Parathyroid adenoma (tissue), 2 donors: ENCODE results near the gene ATXN7L2.

Experiments
- H2AFZ ChIP-seq: fragments of 300-600 bp; sonication (generic); one replicate; pipeline ENCODE4 v1.7.0; 2017; ENCODE audit warnings: antibody characterized with exemption, mild to moderate bottlenecking
- H3K27ac ChIP-seq: fragments of 300-600 bp; sonication (generic); one replicate; pipeline ENCODE4 v1.7.0; 2017
- H3K27me3 ChIP-seq: fragments of 300-600 bp; sonication (generic); one replicate; pipeline ENCODE4 v1.7.0; 2017; ENCODE audit warnings: low read length; ENCODE audit not compliant: control insufficient read depth, insufficient read depth
- H3K36me3 ChIP-seq: fragments of 300-600 bp; sonication (generic); one replicate; pipeline ENCODE4 v1.7.0; 2017; ENCODE audit warnings: low read length; ENCODE audit not compliant: control insufficient read depth, insufficient read depth
- H3K4me1 ChIP-seq: fragments of 300-600 bp; sonication (generic); one replicate; pipeline ENCODE4 v1.7.0; 2017; ENCODE audit warnings: control low read depth
- H3K4me2 ChIP-seq: fragments of 300-600 bp; sonication (generic); one replicate; pipeline ENCODE4 v1.7.0; 2017; ENCODE audit warnings: low read length
- H3K4me3 ChIP-seq: fragments of 300-600 bp; sonication (generic); one replicate; pipeline ENCODE4 v1.7.0; 2017; ENCODE audit warnings: low read depth, low read length
- H3K79me2 ChIP-seq: fragments of 300-600 bp; sonication (generic); one replicate; pipeline ENCODE4 v1.7.0; 2017; ENCODE audit warnings: control low read depth
- H3K9ac ChIP-seq: fragments of 300-600 bp; sonication (generic); one replicate; pipeline ENCODE4 v1.7.0; 2017; ENCODE audit warnings: mild to moderate bottlenecking
- H3K9me3 ChIP-seq: fragments of 300-600 bp; sonication (generic); one replicate; pipeline ENCODE4 v1.7.0; 2017; ENCODE audit warnings: low read length; ENCODE audit not compliant: control insufficient read depth
- TF ChIP-seq, protein P1 (sequence below): fragments of 300-600 bp; sonication (generic); IDR thresholded peaks from one replicate; pipeline ENCODE4 v1.7.0; 2017; ENCODE audit warnings: antibody characterized with exemption, mild to moderate bottlenecking
- donor health status: primary hyperparathyroidism.

The ATXN7L2 gene

DNA sequence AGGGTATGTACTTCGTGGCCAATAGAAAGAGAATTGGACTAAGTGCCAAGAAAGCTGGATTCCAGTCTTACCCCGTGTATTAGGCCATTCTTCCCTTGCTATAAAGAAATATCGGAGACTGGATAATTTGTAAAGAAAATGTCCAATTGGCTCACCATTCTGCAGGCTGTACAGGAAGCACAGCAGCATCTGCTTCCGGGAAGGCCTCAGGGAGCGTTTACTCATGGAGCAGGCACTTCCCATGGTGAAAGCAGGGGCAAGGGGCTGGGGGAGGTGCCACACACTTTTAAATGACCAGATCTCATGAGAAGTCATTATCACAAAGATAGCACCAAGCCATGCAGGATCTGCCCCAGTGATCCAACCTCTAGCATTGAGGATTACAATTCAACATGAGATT, 33.6 kb downstream of the ATXN7L2 start:
- H3K9ac ChIP-seq = no peak overlapping the region
- no peak overlapping the region for H3K4me2 ChIP-seq
- H3K36me3 ChIP-seq = no peaks in the 10 kb centered on the region
- no peak overlapping the region for H3K27ac ChIP-seq
- no peaks in the 10 kb centered on the region for H3K27me3 ChIP-seq
- no peaks in the 10 kb centered on the region for H3K79me2 ChIP-seq
- H2AFZ ChIP-seq = no peak overlapping the region
- no peaks in the 10 kb centered on the region for H3K4me1 ChIP-seq
- TF ChIP-seq, protein P1, sequence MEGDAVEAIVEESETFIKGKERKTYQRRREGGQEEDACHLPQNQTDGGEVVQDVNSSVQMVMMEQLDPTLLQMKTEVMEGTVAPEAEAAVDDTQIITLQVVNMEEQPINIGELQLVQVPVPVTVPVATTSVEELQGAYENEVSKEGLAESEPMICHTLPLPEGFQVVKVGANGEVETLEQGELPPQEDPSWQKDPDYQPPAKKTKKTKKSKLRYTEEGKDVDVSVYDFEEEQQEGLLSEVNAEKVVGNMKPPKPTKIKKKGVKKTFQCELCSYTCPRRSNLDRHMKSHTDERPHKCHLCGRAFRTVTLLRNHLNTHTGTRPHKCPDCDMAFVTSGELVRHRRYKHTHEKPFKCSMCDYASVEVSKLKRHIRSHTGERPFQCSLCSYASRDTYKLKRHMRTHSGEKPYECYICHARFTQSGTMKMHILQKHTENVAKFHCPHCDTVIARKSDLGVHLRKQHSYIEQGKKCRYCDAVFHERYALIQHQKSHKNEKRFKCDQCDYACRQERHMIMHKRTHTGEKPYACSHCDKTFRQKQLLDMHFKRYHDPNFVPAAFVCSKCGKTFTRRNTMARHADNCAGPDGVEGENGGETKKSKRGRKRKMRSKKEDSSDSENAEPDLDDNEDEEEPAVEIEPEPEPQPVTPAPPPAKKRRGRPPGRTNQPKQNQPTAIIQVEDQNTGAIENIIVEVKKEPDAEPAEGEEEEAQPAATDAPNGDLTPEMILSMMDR = no peak
- H3K9me3 ChIP-seq = no peaks in the 10 kb centered on the region
- no peak overlapping the region for H3K4me3 ChIP-seq

DNA sequence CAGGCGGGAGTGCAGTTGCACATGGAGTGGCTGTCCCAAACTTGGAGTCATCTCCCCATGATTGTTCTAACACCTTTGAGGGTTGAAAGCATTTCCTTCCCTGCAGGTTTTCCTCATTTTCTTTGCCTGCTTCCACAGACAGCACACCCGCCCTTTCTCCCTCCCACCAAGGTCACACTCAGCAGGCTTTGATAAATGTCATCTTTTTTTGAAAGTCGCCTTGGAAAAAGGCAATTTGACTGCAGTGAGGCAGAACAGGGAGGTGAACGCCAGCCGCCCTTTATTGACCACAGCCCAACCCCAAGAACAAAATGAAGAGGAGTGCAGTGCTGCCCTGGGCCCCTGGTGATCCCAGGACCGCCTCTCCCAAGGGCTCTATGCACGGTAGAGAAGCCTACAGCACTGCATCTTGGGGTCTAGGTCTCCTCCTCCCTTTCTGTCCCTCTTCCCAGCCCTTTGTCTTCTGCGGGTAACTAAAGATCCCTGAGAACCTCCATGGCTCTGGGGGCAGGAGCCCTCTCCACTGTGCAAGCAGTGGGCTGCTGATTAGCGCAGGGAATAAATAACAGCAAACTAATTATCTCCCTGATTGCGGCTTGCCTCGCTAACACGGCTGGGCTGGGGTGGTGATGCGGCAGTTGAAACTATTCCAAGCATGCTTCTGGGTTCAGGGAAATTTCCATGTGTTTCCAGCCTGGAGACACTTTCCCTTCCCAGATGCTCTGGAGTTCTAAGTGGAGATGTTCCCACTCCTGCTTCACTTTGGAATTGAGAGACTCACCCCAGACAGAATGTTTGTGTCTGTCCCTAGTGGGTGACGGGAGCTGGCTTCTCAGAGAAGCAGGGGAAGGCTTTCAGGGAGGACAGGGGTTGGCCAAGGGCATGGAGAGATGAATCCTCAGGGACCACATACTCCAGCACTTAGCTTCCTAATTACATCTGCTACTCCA, 37.6 kb downstream of the ATXN7L2 start:
- Histone ChIP-seq H3K27me3 (no peaks in the 10 kb centered on the region), H3K36me3 (no peaks in the 10 kb centered on the region), H2AFZ (no peak overlapping the region), H3K4me1 (no peaks in the 10 kb centered on the region), H3K79me2 (no peaks in the 10 kb centered on the region), H3K4me2 (no peak overlapping the region), H3K4me3 (no peak overlapping the region), H3K27ac (no peak overlapping the region), H3K9ac (no peak overlapping the region), H3K9me3 (no peaks in the 10 kb centered on the region)
- TF ChIP-seq, protein P1 = no peak

DNA sequence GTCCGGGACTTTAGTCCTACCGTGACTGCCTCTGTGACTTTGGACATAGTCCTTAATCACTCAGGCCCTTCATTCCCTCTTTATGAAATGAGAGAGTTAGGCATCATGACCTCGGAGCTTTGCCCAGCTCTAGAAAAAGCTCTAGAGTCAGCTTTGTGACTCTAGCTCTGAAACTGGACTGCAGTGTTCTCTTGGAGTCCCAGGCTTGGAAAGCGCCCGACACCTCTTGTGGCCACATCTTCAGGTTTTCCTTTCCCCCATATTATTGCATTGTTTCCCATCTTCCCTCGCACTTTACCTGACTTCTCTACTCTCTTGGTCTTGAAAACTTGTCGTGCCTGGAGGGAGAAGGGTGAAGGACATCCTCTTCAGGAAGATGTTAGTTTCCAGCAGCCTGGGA, 38.3 kb downstream of the ATXN7L2 start:
- Histone ChIP-seq H3K4me2 (no peak overlapping the region), H3K4me3 (no peak overlapping the region), H3K36me3 (no peaks in the 10 kb centered on the region), H3K27ac (no peak overlapping the region), H3K9ac (no peak overlapping the region), H3K9me3 (no peaks in the 10 kb centered on the region), H2AFZ (no peak overlapping the region), H3K4me1 (no peaks in the 10 kb centered on the region), H3K79me2 (no peaks in the 10 kb centered on the region), H3K27me3 (no peaks in the 10 kb centered on the region)
- TF ChIP-seq, protein P1 = no peak

DNA sequence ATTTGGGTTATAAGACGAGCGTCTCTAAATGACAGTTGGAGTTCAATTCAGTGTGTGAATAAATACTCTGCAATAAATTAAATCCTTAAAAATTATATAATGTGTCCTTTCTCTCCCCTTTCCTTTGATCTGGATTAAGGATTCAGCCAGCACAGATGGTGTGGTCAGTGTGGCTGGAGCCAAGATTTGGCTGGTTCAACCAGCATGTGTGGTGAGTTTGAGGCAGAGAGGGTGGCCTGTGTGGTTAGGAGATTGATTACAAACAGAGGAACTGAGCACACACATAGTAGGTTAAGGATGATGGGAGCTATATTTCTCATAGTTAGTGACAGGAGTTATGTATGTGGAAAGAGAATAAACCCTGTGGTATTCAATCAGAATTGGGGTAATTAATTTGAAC, 40.0 kb downstream of the ATXN7L2 start:
- H3K27me3 ChIP-seq = no peaks in the 10 kb centered on the region
- H3K4me1 ChIP-seq = no peaks in the 10 kb centered on the region
- H3K9me3 ChIP-seq = no peaks in the 10 kb centered on the region
- H2AFZ ChIP-seq = no peak overlapping the region
- no peak overlapping the region for H3K27ac ChIP-seq
- H3K4me2 ChIP-seq = no peak overlapping the region
- H3K79me2 ChIP-seq = no peaks in the 10 kb centered on the region
- H3K9ac ChIP-seq = no peak overlapping the region
- H3K4me3 ChIP-seq = no peak overlapping the region
- TF ChIP-seq, protein P1 = no peak
- H3K36me3 ChIP-seq = no peaks in the 10 kb centered on the region
